Type B pancreatic cell (in vitro differentiated cells): Measurements from ENCODE around the gene CCDC69. TPM values are rescaled to one million over a fixed set of nuclear protein-coding genes. Genes with fewer than 3 reads are reported as not detected.
A peak's percentile ranks its signal among the peaks of the same experiment; 100 is the strongest.
"Not testable (repeated sequence)": the region's sequence is repeated elsewhere in the genome, so short reads cannot be mapped to it uniquely, and the experiment has no call there.

Experiments
- DNase-seq: peaks from one replicate; pipeline ENCODE4 v3.0.0; 2021; ENCODE audit warnings: mixed read lengths; ENCODE audit not compliant: unreplicated experiment; ENCODE audit errors: extremely low spot score
- H3K27ac Mint-ChIP-seq: 2 replicates; pipeline ENCODE4 v1.8.0; 2021; ENCODE audit warnings: mild to moderate bottlenecking, mixed read lengths
- H3K27me3 Mint-ChIP-seq: 2 replicates; pipeline ENCODE4 v1.8.0; 2021; ENCODE audit warnings: mixed read lengths
- H3K36me3 Mint-ChIP-seq: 2 replicates; pipeline ENCODE4 v1.8.0; 2021; ENCODE audit warnings: mixed read lengths
- H3K4me1 Mint-ChIP-seq: one replicate; pipeline ENCODE4 v1.8.0; 2021; ENCODE audit warnings: mixed read lengths; ENCODE audit not compliant: unreplicated experiment
- H3K4me3 Mint-ChIP-seq: 2 replicates; pipeline ENCODE4 v1.8.0; 2021; ENCODE audit warnings: mild to moderate bottlenecking, mixed read lengths
- H3K9me3 Mint-ChIP-seq: 2 replicates; pipeline ENCODE4 v1.8.0; 2021; ENCODE audit warnings: mixed read lengths
- CTCF ChIP-seq: fragments of 200-600 bp; sonication (generic); conservative IDR thresholded peaks from 2 replicates; pipeline ENCODE4 v1.5.0; 2021; ENCODE audit warnings: antibody characterized with exemption, mild to moderate bottlenecking
- total RNA-seq: library from RNA; stranded (reverse); gene quantifications from 2 replicates; pipeline ENCODE4 v1.2.1, GENCODE V29; 2021; ENCODE audit warnings: low replicate concordance

CCDC69 gene
- total RNA-seq, 1 donor from 2014 or later: 11.2 TPM

GRCh38 chr5:151255621-151256286 is 31.9 kb upstream of the CCDC69 start:
- peak overlapping the region; percentile 27 for H3K4me3 Mint-ChIP-seq
- no peak for TF ChIP-seq CTCF
- DNase-seq: no peak
- no peaks in the 10 kb centered on the region for H3K36me3 Mint-ChIP-seq
- H3K27me3 Mint-ChIP-seq: no peaks in the 10 kb centered on the region
- H3K9me3 Mint-ChIP-seq: no peaks in the 10 kb centered on the region
- peaks cover 20% of the 10 kb centered on the region for H3K4me1 Mint-ChIP-seq
- H3K27ac Mint-ChIP-seq: no peak overlapping the region

GRCh38 chr5:151254990-151255389 is 31.1 kb upstream of the CCDC69 start:
- Mint-ChIP-seq H3K27ac (peak overlapping the region; percentile 88), H3K4me1 (peaks cover 20% of the 10 kb centered on the region), H3K4me3 (peak overlapping the region; percentile 55)
- not testable (repeated sequence) for DNase-seq, H3K27me3 Mint-ChIP-seq, H3K9me3 Mint-ChIP-seq, H3K36me3 Mint-ChIP-seq

DNA sequence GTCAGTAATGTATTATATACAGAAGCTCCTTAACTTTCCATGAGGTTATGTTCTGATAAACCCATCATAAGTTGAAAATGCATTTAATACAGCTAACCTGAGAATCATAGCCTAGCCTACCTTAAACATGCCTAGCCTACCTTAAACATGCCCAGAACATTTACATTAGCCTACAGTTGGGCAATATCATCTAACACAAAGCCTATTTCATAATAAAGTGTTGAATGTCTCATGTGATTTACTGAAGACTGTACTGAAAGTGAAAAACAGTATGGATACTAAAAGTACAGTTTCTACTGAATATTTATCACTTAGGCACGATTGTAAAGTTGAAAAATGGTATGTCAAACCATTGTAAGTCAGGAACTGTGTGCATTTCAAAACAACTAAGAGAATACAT is 30.7 kb upstream of the CCDC69 start:
- DNase-seq: no peak
- Mint-ChIP-seq H3K4me3 (peak overlapping the region; percentile 85), H3K36me3 (no peaks in the 10 kb centered on the region), H3K27ac (peak overlapping the region; percentile 88), H3K27me3 (no peaks in the 10 kb centered on the region), H3K4me1 (peaks cover 20% of the 10 kb centered on the region), H3K9me3 (no peaks in the 10 kb centered on the region)
- no peak for TF ChIP-seq CTCF

DNA sequence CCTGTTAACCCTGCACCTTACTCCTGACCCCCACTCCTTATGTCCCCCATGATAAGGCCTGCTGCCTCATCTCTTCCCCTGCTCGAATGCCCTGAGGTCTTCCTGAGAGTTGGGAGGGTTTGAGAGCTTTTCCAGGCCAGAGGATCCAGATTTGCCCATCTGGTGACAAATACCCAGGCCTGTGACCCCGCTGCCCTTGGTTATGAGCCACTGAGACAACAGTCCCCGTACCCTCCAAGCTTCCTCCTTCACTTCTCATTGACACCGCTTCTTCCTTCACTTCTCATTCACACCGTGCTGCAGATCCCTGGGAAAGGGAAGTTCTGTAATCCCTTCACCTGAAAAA is 29.7 kb upstream of the CCDC69 start:
- no peak for TF ChIP-seq CTCF
- no peaks in the 10 kb centered on the region for H3K9me3 Mint-ChIP-seq
- no peaks in the 10 kb centered on the region for H3K36me3 Mint-ChIP-seq
- DNase-seq: no peak
- peaks cover 20% of the 10 kb centered on the region for H3K4me1 Mint-ChIP-seq
- H3K27me3 Mint-ChIP-seq: peaks cover 3% of the 10 kb centered on the region
- H3K4me3 Mint-ChIP-seq: peak overlapping the region; percentile 85
- H3K27ac Mint-ChIP-seq: peak overlapping the region; percentile 88

DNA sequence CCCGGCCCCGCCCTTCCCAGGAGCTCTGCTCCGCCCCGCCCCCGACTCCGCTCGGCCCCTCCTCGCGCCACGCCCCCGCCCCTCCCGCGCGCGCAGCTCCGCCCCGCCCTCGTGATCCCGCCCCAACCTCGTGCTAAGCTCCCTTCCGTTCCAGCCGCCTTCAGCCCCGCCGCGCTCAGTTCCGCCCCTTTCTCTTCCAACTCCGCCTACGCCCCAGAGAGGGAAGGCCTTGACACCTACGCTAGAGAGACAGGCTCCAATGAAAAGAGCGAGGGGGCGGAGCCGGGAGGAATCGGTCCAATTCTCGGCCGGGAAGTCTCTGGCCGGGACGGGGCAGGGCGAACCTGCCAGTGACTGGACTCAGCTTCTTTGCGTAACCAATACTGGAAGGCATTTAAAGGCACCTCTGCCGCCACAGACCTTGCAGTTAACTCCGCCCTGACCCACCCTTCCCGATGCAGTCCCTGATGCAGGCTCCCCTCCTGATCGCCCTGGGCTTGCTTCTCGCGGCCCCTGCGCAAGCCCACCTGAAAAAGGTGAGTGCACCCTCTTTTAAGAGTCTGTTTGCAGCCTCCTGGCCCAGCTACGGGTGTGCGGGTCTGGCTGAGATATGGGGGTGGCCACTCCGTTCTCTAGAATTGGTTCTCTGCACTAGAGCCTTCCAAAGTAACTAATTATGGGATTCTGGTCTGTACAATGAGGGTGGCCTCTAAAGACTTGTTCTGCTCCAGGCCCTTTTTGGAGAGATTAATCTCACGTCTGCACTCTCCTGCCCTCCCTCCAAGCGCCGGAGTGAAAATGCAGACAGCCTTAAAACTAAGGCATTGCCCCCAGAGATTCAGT is 29.1 kb upstream of the CCDC69 start, which contains the start of gene GM2A:
Gene GM2A (plus strand): TSS at position 424 of the 843 bp plus-strand sequence. CDS start 32 bp downstream, at position 456.
- Mint-ChIP-seq H3K4me1 (peaks cover 20% of the 10 kb centered on the region), H3K27ac (peak within 1 kb of the TSS; percentile 88), H3K9me3 (no peaks in the 10 kb centered on the region)

More for the DNA sequence above, 29.1 kb upstream of the CCDC69 start, which contains the start of gene GM2A:
- Mint-ChIP-seq H3K27me3 (peaks cover 3% of the 10 kb centered on the region), H3K36me3 (no peaks in the 10 kb centered on the region), H3K4me3 (peak within 1 kb of the TSS; percentile 85)
- peak; percentile 98 for DNase-seq
- TF ChIP-seq CTCF: no peak
